ENCODE measurements around the gene AFP. TPM values are rescaled to one million over a fixed set of nuclear protein-coding genes. Genes with fewer than 3 reads are reported as not detected.

Gene AFP
- total and polyA plus RNA-seq, 2 of the 4 experiments (the other 2 are of a cell fraction): 0.87 to 1.3 TPM

- no peaks in the 10 kb centered on the region; the same call in 1 of the 2 replicates for H3K27me3 ChIP-seq (ENCODE audit: control insufficient read depth, insufficient read depth, low read length)
- no peak overlapping the region for H4K5ac ChIP-seq (ENCODE audit: low read depth, low read length)
- no peak overlapping the region for H3K27ac ChIP-seq (ENCODE audit: insufficient read depth, low read length)
- no peaks in the 10 kb centered on the region for H3K9me3 ChIP-seq (ENCODE audit: control insufficient read depth, insufficient read depth, low read length)
- ChIA-PET POLR2A (ENCODE audit: unreplicated experiment) (no interaction called here), CTCF (no interaction called here)
- no peak overlapping the region for H2BK5ac ChIP-seq (ENCODE audit: low read depth, low read length, poor library complexity, severe bottlenecking)
- H3K79me1 ChIP-seq (ENCODE audit: low read depth in 1 of 2, low read length in 2 of 2): no peaks in the 10 kb centered on the region
- no peak overlapping the region for H3K14ac ChIP-seq (replicated peaks; ENCODE audit: low read depth, low read length)
- no peak overlapping the region for H3K4me3 ChIP-seq (ENCODE audit: insufficient read depth, low read depth, low read length)
- H2AK5ac ChIP-seq (ENCODE audit: low read depth, low read length): no peak overlapping the region
- H4K20me1 ChIP-seq (ENCODE audit: insufficient read depth, low read length): no peaks in the 10 kb centered on the region
- H3K4me1 ChIP-seq (ENCODE audit: control insufficient read depth, insufficient read depth, low read length): no peaks in the 10 kb centered on the region
- H2BK20ac ChIP-seq (ENCODE audit: low read depth, low read length): no peak overlapping the region
- H3K9me1 ChIP-seq (ENCODE audit: insufficient read depth, low read length): no peaks in the 10 kb centered on the region
- no peak overlapping the region for H3K9ac ChIP-seq (ENCODE audit: low read depth, low read length)
- H2AFZ ChIP-seq (replicated peaks; ENCODE audit: low read length, poor library complexity): no peak overlapping the region
- H3K56ac ChIP-seq (ENCODE audit: extremely low read depth, insufficient read depth, low read length): no peak overlapping the region
- H2BK15ac ChIP-seq (ENCODE audit: low read depth, low read length): no peak overlapping the region
- intact Hi-C loops (cut with micrococcal nuclease): no loop called here
- no TSS peak for BruUV-seq (replicated peaks)
- no peak overlapping the region for H3K23ac ChIP-seq (ENCODE audit: low read depth, low read length)
- no peak for DNase-seq
- H2BK120ac ChIP-seq (ENCODE audit: low read depth, low read length): no peak overlapping the region
- TF ChIP-seq MAFK (IDR thresholded peaks at IDR 0.05; ENCODE audit: low read depth, low read length) (no peak), CTCF (conservative IDR thresholded peaks at IDR 0.05; ENCODE audit: low read depth, low read length) (no peak), MXI1 (IDR thresholded peaks at IDR 0.05; ENCODE audit: borderline replicate concordance, low read depth, low read length) (no peak), CEBPB (IDR thresholded peaks at IDR 0.05; ENCODE audit: low read depth, low read length) (no peak)
- in situ Hi-C loops (cut with MboI; ENCODE audit: low sequenced_read_pairs): no loop called here
- H3K4me2 ChIP-seq (ENCODE audit: low read depth, low read length): no peak overlapping the region
- H3K36me3 ChIP-seq (ENCODE audit: control insufficient read depth, insufficient read depth, low read length): no peaks in the 10 kb centered on the region
- H2AK9ac ChIP-seq (replicated peaks; ENCODE audit: low read depth, low read length, poor library complexity): no peak overlapping the region
- dilution Hi-C loops (cut with HindIII; ENCODE audit: low sequenced_read_pairs, unreplicated experiment): no loop called here
- no peak overlapping the region for H4K8ac ChIP-seq (ENCODE audit: low read depth in 2 of 2, low read length in 2 of 2)
- no peak for ATAC-seq (ENCODE audit: low read depth)
- H3K4ac ChIP-seq (ENCODE audit: low read depth, low read length): no peak overlapping the region
- WGBS, 2 experiments (ENCODE audit: extremely low coverage in 2 of 2, insufficient read length in 1 of 2): no CpG with 5 or more reads among the region's 1 CpG
- no peak overlapping the region for H3K18ac ChIP-seq (ENCODE audit: low read depth, low read length)
- no peak overlapping the region for H4K91ac ChIP-seq (ENCODE audit: insufficient read depth, low read depth, low read length)
Measured at GRCh38 chr4:73486497-73486896, 50.5 kb downstream of the AFP start.
